SH-SY5Y (cell line): ENCODE measurements around the gene SYT6.

Source experiments
- GATA2 ChIP-seq: IDR thresholded peaks from 2 replicates; pipeline ENCODE4 v1.6.1; 2011; ENCODE audit warnings: mild to moderate bottlenecking, low read depth, low read length
- GATA3 ChIP-seq: IDR thresholded peaks from 2 replicates; pipeline ENCODE4 v1.6.1; 2011; ENCODE audit warnings: low read depth, mild to moderate bottlenecking, low read length, moderate library complexity

Gene SYT6

DNA sequence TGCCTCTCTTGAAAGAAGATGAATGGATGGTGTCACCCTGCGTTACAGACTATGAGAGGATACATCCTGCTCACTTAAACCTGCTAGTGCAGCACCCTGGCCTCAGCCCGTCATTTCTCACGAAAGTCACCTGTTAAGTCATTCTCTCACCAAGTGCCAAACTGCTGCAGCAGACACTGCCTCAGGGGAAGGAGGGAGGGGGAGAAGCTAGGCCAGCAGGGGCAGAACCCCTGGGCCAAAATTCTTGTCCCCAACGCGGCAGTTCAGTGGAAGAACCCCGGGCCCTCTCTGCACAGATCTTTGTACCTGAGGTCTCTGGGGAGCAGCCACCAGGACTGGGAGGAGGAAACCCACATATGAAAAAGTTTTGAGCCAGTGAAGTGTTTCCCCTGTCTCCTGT, 37.6 kb downstream of the SYT6 start:
- TF ChIP-seq GATA2, result no peak
- no peak for TF ChIP-seq GATA3

DNA sequence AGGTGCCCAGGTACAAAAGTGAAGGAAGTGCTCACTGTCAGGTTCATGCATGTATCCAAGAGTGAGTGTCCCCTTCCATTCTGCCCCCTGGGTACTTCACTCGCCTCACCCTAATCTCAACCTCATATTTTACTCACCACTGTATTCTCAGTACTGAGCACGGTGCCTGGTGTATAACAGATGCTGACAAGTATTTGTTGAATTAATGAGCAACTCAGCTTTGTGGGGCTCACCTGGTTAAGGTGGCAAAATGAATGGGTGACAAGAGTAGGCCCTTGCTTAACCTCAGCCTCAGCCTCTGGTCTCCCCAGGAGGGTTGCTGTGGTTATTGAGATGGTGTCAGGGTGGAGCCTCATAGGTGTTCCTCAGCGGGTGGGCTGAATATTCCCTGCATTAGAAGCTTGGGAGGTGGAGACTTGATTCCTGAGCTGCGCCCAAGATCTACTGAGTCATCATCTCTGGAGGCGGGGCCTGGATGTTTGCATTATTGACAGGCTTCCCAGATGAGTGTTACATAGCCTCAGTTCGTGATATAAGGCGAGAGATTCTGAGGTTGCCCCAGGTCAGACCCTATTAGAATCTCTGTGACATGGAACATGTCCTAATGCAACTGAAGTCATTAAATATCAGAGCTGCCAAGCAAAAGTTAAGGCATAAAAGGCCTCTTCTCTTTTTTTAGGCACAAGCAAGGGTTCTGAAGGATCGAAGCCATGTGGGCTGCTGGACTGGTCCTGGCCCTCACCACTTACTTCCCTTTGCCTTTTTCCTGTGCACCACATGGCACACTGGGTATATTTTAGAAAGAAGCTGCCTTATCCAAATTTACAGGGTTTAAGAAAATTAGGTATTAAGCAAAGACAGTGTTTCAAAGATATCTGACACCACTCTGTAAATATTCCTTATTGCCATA, 39.2 kb downstream of the SYT6 start:
- TF ChIP-seq GATA3 (no peak), GATA2 (no peak)

- no peak for TF ChIP-seq GATA3
Observed at GRCh38 chr1:114113411-114114184, 40.1 kb downstream of the SYT6 start.

DNA sequence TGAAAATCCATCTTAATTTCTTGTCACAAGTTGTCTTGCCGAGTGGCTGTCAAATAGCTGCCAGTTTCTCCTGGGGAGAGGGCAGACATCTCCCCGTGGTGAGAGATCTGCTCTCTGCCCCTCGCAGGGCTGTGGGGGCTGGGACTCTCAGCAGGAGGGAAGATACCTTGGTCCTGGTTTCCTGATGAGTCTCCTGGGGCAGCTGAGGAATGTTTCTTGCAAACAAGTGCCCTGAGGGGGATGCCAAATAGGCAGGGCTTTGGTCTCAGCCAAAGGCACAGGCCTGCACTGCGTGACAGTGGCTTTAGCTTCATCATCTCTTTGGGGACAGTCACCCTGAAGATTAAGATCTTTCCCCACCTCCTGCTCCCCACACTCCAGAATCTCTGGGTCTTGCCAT, 40.9 kb downstream of the SYT6 start:
- no peak for TF ChIP-seq GATA3
- TF ChIP-seq GATA2, result no peak

DNA sequence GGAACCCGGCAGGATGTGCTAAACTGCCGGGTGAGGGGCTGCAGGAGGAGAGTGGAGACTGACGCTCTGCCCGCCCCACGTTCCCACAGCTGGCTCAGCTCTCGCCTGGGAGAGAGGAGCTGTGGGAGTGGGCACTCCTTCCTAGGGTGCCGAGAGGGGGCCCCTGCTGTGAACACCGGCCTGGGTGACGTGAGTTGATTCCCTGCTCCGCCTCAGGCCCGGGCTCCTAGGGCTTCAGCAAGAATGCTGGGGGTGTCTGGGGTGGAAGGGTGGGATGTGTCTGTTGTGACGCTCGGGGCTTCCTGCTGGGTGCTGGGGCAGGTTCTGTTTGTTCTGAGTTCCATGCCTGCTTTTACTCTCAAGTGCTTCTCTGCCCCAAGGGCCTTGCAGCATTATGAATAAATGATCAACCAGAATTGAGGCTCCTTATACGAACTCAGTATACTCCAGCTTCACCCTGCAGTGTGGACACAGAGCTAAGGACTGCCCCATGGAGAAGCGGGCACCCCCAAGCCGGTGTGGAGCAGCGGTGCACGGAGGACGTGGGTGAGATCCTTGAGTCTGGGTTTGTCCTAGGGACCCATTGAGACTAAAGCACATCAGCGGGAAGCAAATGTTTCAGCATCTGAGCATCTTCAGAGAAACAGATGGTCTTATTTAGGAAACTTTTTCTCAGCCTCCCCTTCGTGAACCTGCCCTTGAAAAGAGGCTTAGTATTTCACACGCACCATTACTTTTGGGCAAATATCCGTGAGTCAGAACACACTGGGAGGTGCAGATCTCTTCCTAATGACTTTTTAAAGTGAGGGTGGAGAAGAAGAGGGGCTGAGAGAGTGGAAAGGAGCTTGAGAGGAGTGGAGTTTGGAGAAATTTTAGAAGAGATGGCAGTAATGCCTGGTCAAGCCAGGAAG, 41.7 kb downstream of the SYT6 start:
- no peak for TF ChIP-seq GATA3
- TF ChIP-seq GATA2, result no peak

- no peak for TF ChIP-seq GATA3
- TF ChIP-seq GATA2, result no peak
Observed at GRCh38 chr1:114109981-114110380, 43.7 kb downstream of the SYT6 start.

- TF ChIP-seq GATA3 (no peak), GATA2 (no peak)
Observed at GRCh38 chr1:114108751-114109255, 44.9 kb downstream of the SYT6 start.

GRCh38 chr1:114107474-114108435, 45.9 kb downstream of the SYT6 start:
- TF ChIP-seq GATA2 (no peak), GATA3 (no peak)

DNA sequence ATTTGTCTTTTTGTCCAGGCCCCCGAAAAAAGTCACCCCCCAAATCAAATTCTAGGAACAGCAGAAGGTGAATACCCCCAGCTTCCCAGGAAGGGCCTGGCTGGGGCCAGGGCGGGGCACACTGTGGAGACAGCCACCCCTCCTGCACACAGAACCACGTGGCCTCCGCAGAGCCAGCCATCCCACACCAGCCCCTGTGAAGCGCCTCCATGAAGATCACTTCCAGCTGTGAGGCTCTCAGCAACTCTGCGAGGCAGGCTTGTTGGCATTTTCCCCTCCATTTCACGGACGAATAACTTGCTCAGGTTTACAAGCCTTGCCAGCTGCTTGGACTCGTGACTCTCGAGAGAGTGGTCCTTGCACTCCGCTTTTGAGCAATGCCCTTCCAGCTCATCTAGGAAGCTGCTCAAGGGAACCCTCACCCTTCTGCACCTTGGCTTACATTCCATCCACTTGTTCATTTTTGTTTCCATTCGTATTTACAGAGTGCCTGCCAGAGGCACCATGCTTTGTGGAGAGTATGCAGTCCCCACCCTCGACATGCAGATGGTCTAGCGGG, 48.2 kb downstream of the SYT6 start:
- TF ChIP-seq GATA3 (no peak), GATA2 (no peak)

DNA sequence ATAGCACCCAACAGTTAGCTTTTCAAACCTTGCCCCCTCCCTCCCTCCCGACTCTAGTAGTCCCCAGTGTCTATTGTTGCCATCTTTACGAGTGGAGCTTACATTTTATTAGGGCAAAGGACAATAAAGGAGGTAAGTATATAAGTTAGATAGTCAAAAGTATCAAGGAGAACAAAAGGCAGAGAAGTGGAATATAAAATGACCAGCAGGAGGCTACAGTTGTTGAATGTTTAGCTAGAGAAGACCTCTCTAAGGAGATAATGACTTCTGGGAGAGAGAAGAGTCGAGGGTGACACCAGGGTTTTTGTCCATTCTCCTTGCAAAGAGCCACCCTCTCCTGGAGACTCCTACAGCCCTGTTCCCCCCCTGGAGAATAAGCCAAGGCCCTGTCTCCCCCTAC, 48.7 kb downstream of the SYT6 start:
- TF ChIP-seq GATA2 (no peak), GATA3 (no peak)

- TF ChIP-seq GATA3, result no peak
- TF ChIP-seq GATA2, result no peak
Observed at GRCh38 chr1:114103992-114104391, 49.7 kb downstream of the SYT6 start.

DNA sequence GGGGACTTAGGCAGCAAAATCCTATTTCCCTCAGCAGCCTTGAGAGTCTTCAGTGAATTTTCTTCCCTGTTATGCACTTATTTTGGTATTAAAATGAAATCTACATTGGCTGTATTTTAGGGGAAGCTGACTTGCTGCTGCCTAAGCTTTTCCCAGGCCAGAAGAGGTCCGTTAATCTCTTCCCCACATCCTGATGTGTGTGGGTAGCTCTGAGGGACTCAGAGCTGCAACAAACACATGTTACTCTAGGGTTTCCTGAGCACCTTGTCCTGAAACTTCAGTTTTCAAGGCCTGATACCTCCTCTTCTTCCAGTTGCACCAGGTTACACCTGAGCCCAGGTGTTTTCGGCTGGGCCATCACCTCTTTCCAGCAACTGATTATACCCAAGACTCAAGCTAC, 51.5 kb downstream of the SYT6 start:
- TF ChIP-seq GATA2, result no peak
- no peak for TF ChIP-seq GATA3

DNA sequence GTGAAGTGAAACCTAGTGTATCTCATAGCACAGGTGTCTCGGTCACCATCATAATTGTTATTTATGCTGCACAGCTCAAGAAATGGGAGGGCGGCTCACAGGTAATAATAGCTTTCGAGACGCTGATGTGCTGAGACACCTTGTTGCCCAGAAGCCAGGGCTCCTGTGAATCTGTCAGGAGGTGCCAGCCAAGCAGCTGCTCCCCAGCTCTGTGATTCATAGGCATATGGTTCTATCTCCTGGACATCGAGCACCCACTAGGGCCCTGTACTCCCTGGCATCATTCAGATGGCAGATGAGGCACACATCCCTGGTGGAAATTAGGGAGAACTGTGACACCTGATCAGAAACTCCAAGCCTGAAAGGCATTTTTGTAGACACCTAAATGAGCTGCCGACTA, 53.5 kb downstream of the SYT6 start:
- no peak for TF ChIP-seq GATA3
- no peak for TF ChIP-seq GATA2
